Measurements from ENCODE around the gene SLC22A5. TPM values are rescaled to one million over a fixed set of nuclear protein-coding genes. Genes with fewer than 3 reads are reported as not detected.

The SLC22A5 gene
- total RNA-seq, 4 donors from 2014 or later, result 23.2 to 36.6 (median 26.3) TPM

DNA sequence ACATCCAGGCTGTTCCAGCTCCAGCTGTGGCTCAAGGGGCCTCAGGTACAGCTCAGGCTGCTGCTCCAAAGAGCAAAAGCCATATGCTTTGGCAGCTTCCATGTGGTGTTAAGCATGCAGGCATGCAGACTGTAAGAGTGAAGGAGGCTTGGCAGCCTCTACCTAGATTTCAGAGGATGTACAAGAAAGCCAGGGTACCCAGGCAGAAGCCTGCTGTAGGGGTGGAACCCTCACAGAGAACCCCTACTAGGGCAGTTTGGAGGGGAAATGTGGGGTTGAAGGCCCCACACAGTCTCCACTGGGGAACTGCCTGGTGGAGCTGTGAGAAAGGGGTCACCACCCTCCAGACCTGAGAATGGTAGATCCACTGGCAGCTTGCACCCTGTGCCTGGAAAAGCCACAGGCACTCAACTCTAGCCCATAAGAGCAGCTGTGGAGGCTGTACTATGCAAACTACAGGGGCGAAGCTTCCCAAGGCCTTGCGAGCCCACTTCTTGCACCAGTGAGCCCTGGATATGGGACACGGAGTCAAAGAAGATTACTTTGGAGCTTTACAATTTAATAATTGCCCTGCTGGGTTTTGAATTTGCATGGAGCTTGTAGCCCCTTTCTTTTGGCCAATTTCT, 14.3 kb upstream of the SLC22A5 start:
- H3K27ac ChIP-seq, result no peak overlapping the region
- H3K36me3 ChIP-seq, result no peaks in the 10 kb centered on the region

DNA sequence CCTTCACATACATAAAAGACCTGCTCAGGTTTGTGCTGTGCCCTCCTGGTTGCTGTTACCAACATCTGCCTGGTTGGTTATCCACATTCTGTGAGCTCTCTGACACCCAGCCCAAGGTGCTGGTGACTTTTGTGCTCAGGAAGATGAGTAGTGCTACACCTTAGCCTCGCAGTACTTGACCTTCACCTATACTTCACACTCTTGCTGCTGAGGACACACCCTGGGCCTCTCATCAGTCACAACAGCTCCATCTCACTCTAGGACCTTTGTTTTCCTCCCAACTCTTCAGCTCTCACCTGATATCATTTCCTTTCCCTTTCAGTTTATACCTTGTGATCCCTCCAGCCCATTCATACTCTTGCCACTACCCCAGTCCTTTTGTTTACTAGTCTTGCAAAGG, 10.7 kb upstream of the SLC22A5 start:
- no peak overlapping the region for H3K27ac ChIP-seq
- DNase-seq (ENCODE audit: low spot score in 2 of 2), result no peak
- H3K9me3 ChIP-seq, result no peaks in the 10 kb centered on the region
- TF ChIP-seq EP300 (IDR thresholded peaks at IDR 0.05) (no peak), POLR2A (IDR thresholded peaks at IDR 0.05) (no peak), CTCF (IDR thresholded peaks at IDR 0.05) (no peak), POLR2AphosphoS5 (IDR thresholded peaks at IDR 0.05) (no peak)
- H3K4me1 ChIP-seq, result peaks cover 6% of the 10 kb centered on the region
- no peak overlapping the region for H3K4me3 ChIP-seq
- 96% methylated on average over 1 of the region's 1 CpG for WGBS
- H3K27me3 ChIP-seq, result no peaks in the 10 kb centered on the region
- H3K36me3 ChIP-seq, result no peaks in the 10 kb centered on the region

More for the DNA sequence above, 14.3 kb upstream of the SLC22A5 start:
- no peak for DNase-seq (ENCODE audit: low spot score in 2 of 2)
- H3K9me3 ChIP-seq, result no peaks in the 10 kb centered on the region
- H3K27me3 ChIP-seq, result no peaks in the 10 kb centered on the region
- WGBS, result 100% methylated on average over 3 of the region's 3 CpGs
- H3K4me1 ChIP-seq, result no peaks in the 10 kb centered on the region
- TF ChIP-seq CTCF (IDR thresholded peaks at IDR 0.05) (no peak), EP300 (IDR thresholded peaks at IDR 0.05) (no peak), POLR2AphosphoS5 (IDR thresholded peaks at IDR 0.05) (no peak), POLR2A (IDR thresholded peaks at IDR 0.05) (no peak)
- no peak overlapping the region for H3K4me3 ChIP-seq

GRCh38 chr5:132362086-132362485, 7.4 kb upstream of the SLC22A5 start:
- Histone ChIP-seq H3K9me3 (no peaks in the 10 kb centered on the region), H3K4me1 (peaks cover 18% of the 10 kb centered on the region), H3K27ac (no peak overlapping the region), H3K27me3 (no peaks in the 10 kb centered on the region), H3K36me3 (no peaks in the 10 kb centered on the region), H3K4me3 (no peak overlapping the region)
- WGBS, result 89% methylated on average over 2 of the region's 2 CpGs
- TF ChIP-seq CTCF (IDR thresholded peaks at IDR 0.05), result no peak
- TF ChIP-seq POLR2A (IDR thresholded peaks at IDR 0.05), result no peak
- no peak for TF ChIP-seq EP300 (IDR thresholded peaks at IDR 0.05)
- no peak for TF ChIP-seq POLR2AphosphoS5 (IDR thresholded peaks at IDR 0.05)
- DNase-seq (ENCODE audit: low spot score in 2 of 2), result no peak

DNA sequence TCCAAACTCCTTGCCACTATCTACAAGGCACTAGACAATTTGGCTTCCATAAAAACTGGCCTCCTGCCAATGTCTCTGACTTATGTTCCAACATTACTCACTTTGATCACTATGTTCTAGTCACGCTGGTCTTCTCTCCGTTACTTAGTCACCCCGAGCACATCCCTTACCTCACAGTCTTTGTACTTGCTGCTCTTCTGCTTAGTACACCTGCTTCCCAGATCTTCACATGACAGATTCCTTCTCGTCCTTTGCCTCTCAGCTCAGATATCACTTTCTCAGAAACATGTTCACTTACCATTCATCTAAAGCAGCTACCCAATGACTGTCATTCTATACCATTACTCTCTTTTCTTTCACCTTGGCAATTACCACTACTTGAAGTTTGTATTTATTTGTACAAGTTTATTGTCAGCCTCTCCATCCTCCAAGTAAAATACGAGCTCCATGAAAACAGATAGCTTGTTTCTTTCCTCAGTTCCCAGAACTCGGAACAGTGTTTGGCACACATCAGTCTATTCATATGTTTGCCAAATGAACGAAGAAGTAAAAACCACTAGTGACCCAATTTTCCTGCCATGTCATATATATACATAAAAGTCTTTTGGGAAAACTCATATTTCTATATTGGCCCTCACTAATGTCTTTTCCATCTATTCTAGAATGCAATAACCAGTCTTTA, 5.9 kb upstream of the SLC22A5 start:
- H3K27me3 ChIP-seq, result no peaks in the 10 kb centered on the region
- H3K4me1 ChIP-seq, result peaks cover 18% of the 10 kb centered on the region
- no peak for DNase-seq (ENCODE audit: low spot score in 2 of 2)
- no peaks in the 10 kb centered on the region for H3K36me3 ChIP-seq
- TF ChIP-seq EP300 (IDR thresholded peaks at IDR 0.05) (peak; percentile 79), CTCF (IDR thresholded peaks at IDR 0.05) (no peak), POLR2AphosphoS5 (IDR thresholded peaks at IDR 0.05) (no peak), POLR2A (IDR thresholded peaks at IDR 0.05) (no peak)
- 40% methylated on average over 7 of the region's 7 CpGs for WGBS
- H3K9me3 ChIP-seq, result no peaks in the 10 kb centered on the region
- H3K4me3 ChIP-seq, result no peak overlapping the region
- H3K27ac ChIP-seq, result peak overlapping the region; percentile 4

GRCh38 chr5:132364319-132364718, 5.2 kb upstream of the SLC22A5 start:
- Histone ChIP-seq H3K4me1 (peaks cover 24% of the 10 kb centered on the region), H3K36me3 (no peaks in the 10 kb centered on the region), H3K27me3 (no peaks in the 10 kb centered on the region), H3K9me3 (no peaks in the 10 kb centered on the region), H3K27ac (no peak overlapping the region), H3K4me3 (no peak overlapping the region)
- TF ChIP-seq POLR2AphosphoS5 (IDR thresholded peaks at IDR 0.05) (peak; percentile 76 to 91 (median 85)), CTCF (IDR thresholded peaks at IDR 0.05) (no peak), POLR2A (IDR thresholded peaks at IDR 0.05) (no peak)
- WGBS, result 9% methylated on average over 1 of the region's 1 CpG
- no peak for DNase-seq (ENCODE audit: low spot score in 2 of 2)
